ENCODE measurements around the gene DUXB. TPM values are rescaled to one million over a fixed set of nuclear protein-coding genes. Genes with fewer than 3 reads are reported as not detected.

DUXB gene
- total RNA-seq, 1 donor from 2014 or later, result not detected

- Mint-ChIP-seq H3K27me3 (ENCODE audit: unreplicated experiment) (no peaks in the 10 kb centered on the region), H3K4me3 (ENCODE audit: unreplicated experiment) (no peak within 1 kb of the TSS), H3K27ac (ENCODE audit: unreplicated experiment) (no peak within 1 kb of the TSS), H3K36me3 (ENCODE audit: unreplicated experiment) (no peaks in the 10 kb centered on the region), H3K9me3 (ENCODE audit: unreplicated experiment) (peaks cover under 1% of the 10 kb centered on the region), H3K4me1 (ENCODE audit: unreplicated experiment) (no peaks in the 10 kb centered on the region)
- TF ChIP-seq, protein P1, sequence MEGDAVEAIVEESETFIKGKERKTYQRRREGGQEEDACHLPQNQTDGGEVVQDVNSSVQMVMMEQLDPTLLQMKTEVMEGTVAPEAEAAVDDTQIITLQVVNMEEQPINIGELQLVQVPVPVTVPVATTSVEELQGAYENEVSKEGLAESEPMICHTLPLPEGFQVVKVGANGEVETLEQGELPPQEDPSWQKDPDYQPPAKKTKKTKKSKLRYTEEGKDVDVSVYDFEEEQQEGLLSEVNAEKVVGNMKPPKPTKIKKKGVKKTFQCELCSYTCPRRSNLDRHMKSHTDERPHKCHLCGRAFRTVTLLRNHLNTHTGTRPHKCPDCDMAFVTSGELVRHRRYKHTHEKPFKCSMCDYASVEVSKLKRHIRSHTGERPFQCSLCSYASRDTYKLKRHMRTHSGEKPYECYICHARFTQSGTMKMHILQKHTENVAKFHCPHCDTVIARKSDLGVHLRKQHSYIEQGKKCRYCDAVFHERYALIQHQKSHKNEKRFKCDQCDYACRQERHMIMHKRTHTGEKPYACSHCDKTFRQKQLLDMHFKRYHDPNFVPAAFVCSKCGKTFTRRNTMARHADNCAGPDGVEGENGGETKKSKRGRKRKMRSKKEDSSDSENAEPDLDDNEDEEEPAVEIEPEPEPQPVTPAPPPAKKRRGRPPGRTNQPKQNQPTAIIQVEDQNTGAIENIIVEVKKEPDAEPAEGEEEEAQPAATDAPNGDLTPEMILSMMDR (IDR thresholded peaks at IDR 0.05), result no peak
- no peak for DNase-seq (ENCODE audit: extremely low spot score, unreplicated experiment)
Observed at GRCh38 chr16:75676909-75677308, 24.4 kb downstream of the DUXB start, which contains the start of gene CPHXL2. TSS of gene CPHXL2 (minus strand) at chr16:75677009. CDS start at chr16:75676999, 10 bp downstream.

GRCh38 chr16:75667503-75667902 lies 33.8 kb downstream of the DUXB start:
- no peaks in the 10 kb centered on the region for H3K4me1 Mint-ChIP-seq (ENCODE audit: unreplicated experiment)
- H3K9me3 Mint-ChIP-seq (ENCODE audit: unreplicated experiment), result no peaks in the 10 kb centered on the region
- no peak overlapping the region for H3K4me3 Mint-ChIP-seq (ENCODE audit: unreplicated experiment)
- TF ChIP-seq, protein P1 (IDR thresholded peaks at IDR 0.05), result no peak
- no peak overlapping the region for H3K27ac Mint-ChIP-seq (ENCODE audit: unreplicated experiment)
- H3K27me3 Mint-ChIP-seq (ENCODE audit: unreplicated experiment), result no peaks in the 10 kb centered on the region
- no peak for DNase-seq (ENCODE audit: extremely low spot score, unreplicated experiment)
- peaks cover 6% of the 10 kb centered on the region for H3K36me3 Mint-ChIP-seq (ENCODE audit: unreplicated experiment)

DNA sequence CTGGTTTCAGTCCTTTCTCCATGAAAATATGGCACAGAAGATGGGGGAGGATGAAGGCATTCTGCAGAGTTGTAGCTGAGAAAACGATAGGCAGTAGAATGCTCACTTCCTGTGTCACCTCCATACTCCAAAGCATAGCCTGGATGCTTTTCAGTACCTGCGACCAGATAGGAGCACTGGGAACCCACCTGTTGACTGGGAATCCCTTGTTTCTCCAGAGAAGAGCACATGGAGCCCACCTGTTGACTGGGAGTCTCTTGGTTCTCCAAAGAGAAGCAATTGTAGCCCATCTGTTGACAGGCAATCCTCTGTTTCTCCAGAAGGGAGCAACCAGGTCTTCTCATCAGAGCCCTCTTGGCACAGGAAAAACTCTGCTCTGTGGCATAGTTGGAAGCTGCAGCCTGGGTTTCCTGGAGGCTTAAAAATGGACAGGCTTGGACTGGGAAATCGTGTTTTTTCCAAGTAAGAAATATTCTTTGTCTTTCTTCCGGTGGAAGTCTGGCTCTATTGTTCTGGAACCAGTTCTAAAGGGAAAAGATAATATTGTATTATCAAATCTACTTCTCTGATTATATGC lies 40.4 kb downstream of the DUXB start:
- no peaks in the 10 kb centered on the region for H3K9me3 Mint-ChIP-seq (ENCODE audit: unreplicated experiment)
- no peak for DNase-seq (ENCODE audit: extremely low spot score, unreplicated experiment)
- TF ChIP-seq, protein P1 (IDR thresholded peaks at IDR 0.05), result no peak
- H3K27me3 Mint-ChIP-seq (ENCODE audit: unreplicated experiment), result no peaks in the 10 kb centered on the region
- no peak overlapping the region for H3K4me3 Mint-ChIP-seq (ENCODE audit: unreplicated experiment)
- H3K4me1 Mint-ChIP-seq (ENCODE audit: unreplicated experiment), result no peaks in the 10 kb centered on the region
- H3K36me3 Mint-ChIP-seq (ENCODE audit: unreplicated experiment), result peaks cover 32% of the 10 kb centered on the region
- H3K27ac Mint-ChIP-seq (ENCODE audit: unreplicated experiment), result no peak overlapping the region

- Mint-ChIP-seq H3K27me3 (ENCODE audit: unreplicated experiment) (no peaks in the 10 kb centered on the region), H3K9me3 (ENCODE audit: unreplicated experiment) (no peaks in the 10 kb centered on the region), H3K27ac (ENCODE audit: unreplicated experiment) (no peak overlapping the region), H3K4me3 (ENCODE audit: unreplicated experiment) (no peak overlapping the region), H3K36me3 (ENCODE audit: unreplicated experiment) (peaks cover 34% of the 10 kb centered on the region), H3K4me1 (ENCODE audit: unreplicated experiment) (no peaks in the 10 kb centered on the region)
- DNase-seq (ENCODE audit: extremely low spot score, unreplicated experiment), result no peak
- TF ChIP-seq, protein P1 (IDR thresholded peaks at IDR 0.05), result no peak
Observed at GRCh38 chr16:75660321-75660720, 40.9 kb downstream of the DUXB start.

DNA sequence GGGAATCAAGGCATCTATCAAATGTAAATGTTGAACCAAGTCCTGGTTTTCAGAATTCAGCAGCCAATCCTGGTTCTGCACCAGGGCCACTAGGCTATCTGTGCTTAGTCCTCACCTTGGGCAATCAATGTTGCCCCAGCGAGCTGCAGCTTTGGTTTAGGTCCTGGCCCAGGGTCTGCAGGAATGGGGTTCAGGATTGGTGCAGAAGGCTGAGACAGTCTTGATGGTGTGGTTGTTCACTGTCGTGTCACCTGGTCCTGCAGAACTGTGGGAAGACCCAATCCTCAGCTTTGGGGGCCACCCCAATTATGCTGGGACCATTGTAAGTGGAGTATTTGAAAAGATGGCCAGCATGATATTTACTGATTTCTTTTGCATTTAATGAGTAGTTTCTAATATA lies 43.1 kb downstream of the DUXB start:
- TF ChIP-seq, protein P1 (IDR thresholded peaks at IDR 0.05), result no peak
- H3K4me3 Mint-ChIP-seq (ENCODE audit: unreplicated experiment), result no peak overlapping the region
- no peak for DNase-seq (ENCODE audit: extremely low spot score, unreplicated experiment)
- no peak overlapping the region for H3K27ac Mint-ChIP-seq (ENCODE audit: unreplicated experiment)
- peaks cover 13% of the 10 kb centered on the region for H3K4me1 Mint-ChIP-seq (ENCODE audit: unreplicated experiment)
- peaks cover 41% of the 10 kb centered on the region for H3K36me3 Mint-ChIP-seq (ENCODE audit: unreplicated experiment)
- no peaks in the 10 kb centered on the region for H3K27me3 Mint-ChIP-seq (ENCODE audit: unreplicated experiment)
- H3K9me3 Mint-ChIP-seq (ENCODE audit: unreplicated experiment), result no peaks in the 10 kb centered on the region

Measured in osteocyte (in vitro differentiated cells).